HG02970 (cell line): ENCODE results near the gene SNRNP48.

Experiments
- ATAC-seq: cut with Tn5 transposase; IDR thresholded peaks from one replicate; pipeline ENCODE4 v1.9.1; 2021; ENCODE audit warnings: mild to moderate bottlenecking, moderate library complexity, moderate number of reproducible peaks; ENCODE audit not compliant: unreplicated experiment, low FRiP score

Gene SNRNP48

DNA sequence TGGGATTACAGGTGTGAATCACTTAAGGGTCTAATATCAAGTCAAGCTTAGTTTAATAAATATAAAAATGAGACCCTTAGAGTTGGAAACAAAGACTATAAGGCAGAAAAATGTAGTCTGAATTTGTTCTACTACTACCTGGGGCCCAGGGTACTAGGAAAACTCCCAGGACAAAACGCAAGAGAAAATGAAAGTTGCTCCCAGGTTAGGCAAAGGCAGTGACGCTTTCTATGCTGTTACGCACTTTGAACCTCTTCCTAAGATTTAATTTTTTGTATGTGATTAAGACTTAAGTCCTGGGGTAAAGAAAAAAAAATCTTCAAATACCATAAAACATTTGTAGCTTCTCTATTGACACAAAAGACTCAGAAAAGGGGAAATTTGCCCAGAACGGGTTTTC, 31.2 kb upstream of the SNRNP48 start:
- no peak for ATAC-seq

DNA sequence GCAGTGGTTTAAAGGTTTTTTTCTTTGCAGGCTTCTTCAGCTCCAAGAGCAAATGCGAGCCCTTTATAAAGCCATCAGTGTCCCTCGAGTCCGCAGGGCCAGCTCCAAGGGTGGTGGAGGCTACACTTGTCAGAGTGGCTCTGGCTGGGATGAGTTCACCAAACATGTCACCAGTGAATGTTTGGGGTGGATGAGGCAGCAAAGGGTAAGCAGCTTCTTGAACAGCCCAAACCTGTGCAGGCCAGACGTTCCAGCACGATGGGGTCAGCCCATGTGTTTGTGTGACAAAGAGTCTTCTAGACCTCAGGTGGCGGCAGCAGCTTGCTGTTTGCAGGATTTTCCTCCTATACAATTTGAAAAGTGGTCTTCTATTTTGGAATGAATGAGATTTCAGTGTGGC, 30.8 kb upstream of the SNRNP48 start:
- ATAC-seq = no peak

DNA sequence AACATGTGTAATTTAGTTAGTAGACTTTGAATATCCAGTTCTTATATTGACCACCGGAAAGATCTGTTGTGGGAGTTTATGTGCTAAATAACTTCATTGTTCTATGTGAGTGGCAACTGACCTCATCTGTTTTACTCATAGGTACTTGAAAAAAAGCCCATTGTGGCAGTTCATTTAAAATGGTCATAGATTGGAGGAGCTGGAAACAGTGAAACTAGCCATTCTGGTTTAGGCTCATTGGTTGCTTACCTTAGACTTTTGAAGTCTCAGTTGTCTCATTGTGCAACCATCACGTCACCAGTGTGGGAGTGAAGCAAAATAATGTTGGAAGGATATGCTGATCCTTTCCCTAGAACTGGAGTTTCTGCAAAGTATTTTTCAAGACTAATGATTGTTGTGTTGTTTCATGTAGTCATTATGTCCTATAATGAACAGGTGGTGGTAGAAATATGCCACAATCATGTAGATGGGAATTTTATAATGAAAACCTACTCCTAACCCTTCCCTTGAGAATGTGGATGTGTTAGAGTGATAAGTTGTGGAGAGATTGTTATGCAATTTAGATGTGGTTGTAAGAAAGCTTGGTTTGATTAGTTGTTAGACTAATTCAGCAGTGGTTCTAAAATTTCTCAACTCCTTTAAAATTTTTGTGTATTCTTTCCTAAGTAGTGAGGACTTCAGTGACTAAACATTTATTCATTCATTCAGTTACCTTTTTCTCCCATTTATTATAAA, 30.2 kb upstream of the SNRNP48 start:
- no peak for ATAC-seq

DNA sequence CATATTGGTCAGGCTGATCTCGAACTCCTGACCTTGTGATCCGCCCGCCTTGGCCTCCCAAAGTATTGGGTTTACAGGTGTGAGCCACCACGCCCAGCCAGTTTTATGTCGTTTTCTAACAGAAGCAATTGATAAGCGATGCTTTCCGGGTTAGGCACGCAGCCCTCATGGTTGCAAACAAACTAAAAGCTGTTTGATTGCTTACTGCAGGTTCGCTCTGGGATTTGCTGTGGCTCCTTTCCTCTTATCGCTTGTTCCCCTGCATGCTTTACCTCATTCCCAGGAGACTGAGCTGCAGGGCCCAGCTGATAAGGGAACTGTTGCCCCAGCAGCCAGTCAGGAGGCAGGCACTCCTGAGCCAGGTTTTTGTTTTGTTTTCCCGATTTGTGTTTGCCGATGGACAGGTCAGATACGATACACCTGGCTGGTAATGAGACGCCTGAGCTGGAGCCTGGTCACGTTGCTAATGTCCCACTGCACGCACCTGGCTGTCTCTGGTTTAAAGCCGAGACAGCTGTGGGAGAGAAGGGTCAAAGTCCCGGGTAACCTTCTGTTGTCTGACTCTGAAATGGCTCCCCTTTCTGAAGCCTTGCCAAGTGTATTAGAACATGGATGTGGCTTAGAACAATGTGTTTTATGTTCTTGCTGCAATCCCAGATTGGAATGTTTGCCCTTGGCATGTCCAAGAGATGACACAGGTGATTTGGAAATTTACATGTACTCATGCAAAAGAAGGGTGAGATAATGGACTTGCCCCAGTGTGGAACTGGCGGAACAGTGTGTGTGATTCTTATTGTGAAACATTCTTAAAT, 28.6 kb upstream of the SNRNP48 start:
- no peak for ATAC-seq

GRCh38 chr6:7562769-7563168, 27.2 kb upstream of the SNRNP48 start:
- no peak for ATAC-seq

DNA sequence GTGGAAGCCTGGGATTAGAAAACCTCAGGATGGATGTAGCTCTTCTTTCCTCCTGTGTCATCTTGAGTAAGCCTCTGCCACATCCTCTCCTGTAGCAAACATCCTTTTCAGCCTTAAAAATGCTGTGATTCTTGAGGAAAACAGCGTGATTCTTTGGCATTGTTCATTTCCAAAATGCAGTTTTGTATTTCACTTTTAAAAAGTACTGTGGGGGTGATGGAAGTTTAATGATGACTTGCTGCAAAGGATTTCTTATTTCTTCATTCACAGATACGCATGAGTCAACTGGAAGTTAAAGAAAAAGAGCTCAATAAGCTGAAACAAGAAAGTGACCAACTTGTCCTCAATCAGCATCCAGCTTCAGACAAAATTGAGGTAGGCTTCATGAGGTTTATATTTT, 23.9 kb upstream of the SNRNP48 start:
- ATAC-seq = no peak

GRCh38 chr6:7566617-7567173, 23.3 kb upstream of the SNRNP48 start:
- no peak for ATAC-seq

GRCh38 chr6:7568021-7568420, 22.0 kb upstream of the SNRNP48 start:
- ATAC-seq = no peak

- ATAC-seq = no peak
Measured at GRCh38 chr6:7569082-7569481, 20.9 kb upstream of the SNRNP48 start.

GRCh38 chr6:7572213-7572943, 17.6 kb upstream of the SNRNP48 start:
- ATAC-seq = no peak

GRCh38 chr6:7574500-7574899, 15.5 kb upstream of the SNRNP48 start:
- no peak for ATAC-seq

GRCh38 chr6:7578516-7578915, 11.5 kb upstream of the SNRNP48 start:
- ATAC-seq = no peak

DNA sequence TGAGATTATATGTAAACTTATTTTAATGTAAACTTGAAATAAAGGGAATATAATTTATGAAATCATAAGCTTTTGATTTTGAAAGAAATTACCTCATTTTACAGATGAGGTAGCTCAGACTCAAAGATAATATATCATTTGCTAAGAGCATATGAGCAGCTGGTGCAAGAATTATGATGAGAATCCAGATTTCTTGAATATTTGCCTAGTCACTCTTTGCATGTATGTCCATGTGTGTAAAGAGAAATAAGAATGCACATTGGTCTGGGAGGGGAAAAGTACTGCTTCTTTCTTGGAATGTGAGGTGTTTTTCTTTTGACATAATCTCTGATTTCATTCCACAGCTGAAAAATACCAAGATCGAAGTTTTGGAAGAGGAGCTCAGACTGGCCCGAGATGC, 11.1 kb upstream of the SNRNP48 start:
- ATAC-seq = no peak

DNA sequence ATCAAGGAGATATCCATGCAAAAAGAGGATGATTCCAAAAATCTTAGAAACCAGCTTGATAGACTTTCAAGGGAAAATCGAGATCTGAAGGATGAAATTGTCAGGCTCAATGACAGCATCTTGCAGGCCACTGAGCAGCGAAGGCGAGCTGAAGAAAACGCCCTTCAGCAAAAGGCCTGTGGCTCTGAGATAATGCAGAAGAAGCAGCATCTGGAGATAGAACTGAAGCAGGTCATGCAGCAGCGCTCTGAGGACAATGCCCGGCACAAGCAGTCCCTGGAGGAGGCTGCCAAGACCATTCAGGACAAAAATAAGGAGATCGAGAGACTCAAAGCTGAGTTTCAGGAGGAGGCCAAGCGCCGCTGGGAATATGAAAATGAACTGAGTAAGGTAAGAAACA, 10.1 kb upstream of the SNRNP48 start:
- ATAC-seq = no peak

DNA sequence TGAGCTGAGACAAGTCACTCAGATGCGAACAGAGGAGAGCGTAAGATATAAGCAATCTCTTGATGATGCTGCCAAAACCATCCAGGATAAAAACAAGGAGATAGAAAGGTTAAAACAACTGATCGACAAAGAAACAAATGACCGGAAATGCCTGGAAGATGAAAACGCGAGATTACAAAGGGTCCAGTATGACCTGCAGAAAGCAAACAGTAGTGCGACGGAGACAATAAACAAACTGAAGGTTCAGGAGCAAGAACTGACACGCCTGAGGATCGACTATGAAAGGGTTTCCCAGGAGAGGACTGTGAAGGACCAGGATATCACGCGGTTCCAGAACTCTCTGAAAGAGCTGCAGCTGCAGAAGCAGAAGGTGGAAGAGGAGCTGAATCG, 9.5 kb upstream of the SNRNP48 start:
- ATAC-seq = no peak

- no peak for ATAC-seq
Measured at GRCh38 chr6:7580927-7581618, 8.9 kb upstream of the SNRNP48 start.

GRCh38 chr6:7585287-7585930, 4.6 kb upstream of the SNRNP48 start:
- no peak for ATAC-seq

GRCh38 chr6:7587631-7588100, 2.3 kb upstream of the SNRNP48 start:
- ATAC-seq = no peak

DNA sequence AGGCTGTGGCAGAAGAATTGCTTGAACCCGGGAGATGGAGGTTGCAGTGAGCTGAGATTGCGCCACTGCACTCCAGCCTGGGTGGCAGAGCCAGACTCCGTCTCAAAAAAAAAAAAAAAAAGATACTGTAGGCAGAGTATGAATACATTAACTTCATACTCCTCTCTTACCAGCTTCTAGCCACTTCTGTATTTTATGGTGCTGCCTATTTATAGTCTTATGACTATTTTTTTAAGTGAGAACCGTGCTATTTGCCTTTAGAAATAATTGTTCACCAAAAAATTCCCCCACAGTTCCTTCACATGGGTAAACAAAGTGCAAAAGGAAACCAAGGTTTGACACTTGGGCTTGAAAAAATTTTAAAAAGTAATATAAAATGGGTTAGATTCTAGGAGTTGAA, 1.5 kb upstream of the SNRNP48 start:
- no peak for ATAC-seq

GRCh38 chr6:7589221-7589620, 777 bp upstream of the SNRNP48 start:
- ATAC-seq = no peak
